CD4-positive, alpha-beta T cell treated with Interleukin-15 for 1 hour (primary cell): ENCODE results near the gene TVP23C.
"Not testable (repeated sequence)": the region's sequence is repeated elsewhere in the genome, so short reads cannot be mapped to it uniquely, and the experiment has no call there.

ENCODE experiments used
- DNase-seq: peaks from one replicate; pipeline ENCODE4 v3.0.0-alpha.2; 2020

TVP23C gene

GRCh38 chr17:15563375-15563857 lies at the start of gene TVP23C:
Gene TVP23C (minus strand): TSS chr17:15563483. CDS start chr17:15563448, 35 bp downstream.
- DNase-seq, result peak; percentile 82

- not testable (repeated sequence) for DNase-seq
These were observed 29.7 kb upstream of the TVP23C start for GRCh38 chr17:15592960-15593359.

DNA sequence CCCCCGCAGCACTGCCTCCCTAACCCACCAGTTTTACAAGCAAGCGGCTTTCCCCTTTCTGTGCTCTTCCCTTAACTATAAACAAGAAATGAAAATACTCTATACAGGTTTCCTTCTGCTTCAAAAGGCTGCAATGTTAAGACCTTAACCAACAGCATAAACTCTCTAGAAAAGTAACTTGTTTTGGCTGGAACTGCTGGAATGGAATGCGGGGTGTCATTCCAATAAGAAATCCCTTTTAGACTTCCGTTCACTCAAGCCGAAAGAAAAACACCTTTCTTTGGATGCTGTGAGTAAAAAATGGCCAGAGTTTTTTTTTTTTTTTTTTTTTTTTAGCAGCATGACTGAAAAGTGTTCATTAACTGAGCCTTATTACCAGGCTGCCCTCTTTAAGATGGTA lies 28.7 kb upstream of the TVP23C start:
- not testable (repeated sequence) for DNase-seq

DNA sequence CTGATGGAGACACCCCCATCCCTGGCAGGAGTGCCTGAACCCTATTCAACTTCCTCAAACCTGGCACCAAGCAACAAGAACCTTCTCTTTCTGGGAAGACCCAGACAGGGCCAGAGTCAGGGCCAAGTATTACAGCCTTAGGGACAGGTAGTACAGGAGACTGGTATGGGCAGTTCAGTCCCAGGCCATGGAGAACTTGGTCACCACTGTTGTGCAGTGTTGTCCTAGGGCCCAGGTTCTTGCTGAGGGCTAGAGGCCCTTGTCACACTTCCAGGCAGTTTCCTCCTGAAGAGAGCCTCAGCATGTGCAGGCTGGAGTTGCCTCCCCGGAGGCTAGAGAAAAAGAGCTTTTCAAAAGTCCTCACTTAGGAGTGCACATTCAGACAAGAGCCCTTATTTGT lies 27.6 kb upstream of the TVP23C start:
- not testable (repeated sequence) for DNase-seq

GRCh38 chr17:15589544-15590536 lies 26.6 kb upstream of the TVP23C start:
- not testable (repeated sequence) for DNase-seq

DNA sequence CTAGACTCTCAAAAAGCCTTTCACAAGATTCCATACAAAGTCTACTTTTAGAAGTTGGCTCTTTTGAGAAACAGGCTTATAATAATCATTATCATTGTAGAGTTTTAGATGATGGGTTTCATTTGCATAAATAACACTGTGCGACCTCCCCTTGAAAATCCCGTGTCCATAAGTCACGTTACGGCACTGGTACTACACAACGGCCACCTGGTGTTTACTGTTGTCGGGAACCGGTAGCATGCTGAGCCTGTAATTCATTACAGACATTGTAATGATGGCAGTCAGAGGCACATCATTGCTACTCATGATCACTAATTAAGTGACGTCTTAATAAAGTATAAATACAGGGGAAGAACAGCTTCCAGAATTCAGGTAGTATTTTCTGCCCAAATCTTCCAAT lies 24.7 kb upstream of the TVP23C start:
- not testable (repeated sequence) for DNase-seq

GRCh38 chr17:15583313-15583712 lies 20.0 kb upstream of the TVP23C start:
- DNase-seq, result not testable (repeated sequence)

DNA sequence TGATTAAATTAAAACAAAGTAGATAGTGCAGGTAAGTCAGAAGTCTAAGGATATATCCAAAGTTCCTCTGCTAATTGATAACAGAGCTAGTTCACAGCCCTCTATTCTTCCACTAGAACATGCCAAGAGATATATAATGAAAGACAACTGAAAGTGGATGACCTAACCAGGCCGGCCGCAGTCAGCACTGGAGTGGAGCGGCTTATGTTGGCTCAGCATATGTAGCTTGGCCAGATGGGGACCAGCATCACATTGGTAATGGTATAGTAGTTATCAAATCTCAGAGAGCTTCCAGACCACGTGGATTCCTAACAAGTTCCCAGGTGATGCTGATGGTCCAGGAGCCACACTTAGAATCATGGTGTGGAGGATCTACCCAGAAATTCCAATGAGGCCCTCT lies 18.2 kb upstream of the TVP23C start:
- not testable (repeated sequence) for DNase-seq

DNA sequence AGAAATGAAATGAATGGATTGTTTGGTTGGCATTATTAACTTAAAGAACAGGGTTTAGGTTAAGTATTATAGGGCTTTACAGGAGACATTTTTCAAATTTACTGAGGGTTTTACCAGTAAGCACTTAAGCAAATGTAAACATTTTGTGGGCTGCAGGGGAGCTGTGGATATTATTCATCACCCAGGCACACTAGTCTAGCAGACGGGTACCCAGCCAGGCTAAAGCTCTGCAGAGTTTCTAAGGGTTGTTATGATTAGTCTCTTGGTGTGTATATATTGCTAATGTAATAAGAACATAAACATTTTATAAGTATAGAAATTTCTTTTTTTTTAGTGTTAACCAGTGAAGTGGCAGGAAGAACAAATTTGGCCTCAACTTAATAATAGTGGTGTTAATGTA lies 13.6 kb upstream of the TVP23C start:
- not testable (repeated sequence) for DNase-seq

DNA sequence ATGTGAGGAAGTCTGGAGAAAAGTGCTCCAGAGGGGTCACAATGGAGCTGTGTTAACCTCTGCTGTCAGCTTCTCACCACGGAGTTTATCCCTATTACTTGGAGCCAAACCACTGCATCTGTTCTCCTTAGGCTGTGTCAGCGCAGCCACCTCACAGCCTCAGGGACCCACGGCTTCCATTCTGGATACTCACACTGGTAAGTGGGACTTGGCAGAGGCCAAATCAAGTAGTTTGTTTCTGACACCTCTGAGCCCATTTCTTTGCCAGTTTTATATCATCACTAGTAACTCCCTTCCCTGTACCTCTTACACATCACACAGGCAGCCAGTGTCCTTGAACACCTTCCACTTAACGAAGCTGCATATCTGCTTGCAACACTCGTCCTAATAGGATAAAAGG lies 11.4 kb upstream of the TVP23C start:
- not testable (repeated sequence) for DNase-seq

DNA sequence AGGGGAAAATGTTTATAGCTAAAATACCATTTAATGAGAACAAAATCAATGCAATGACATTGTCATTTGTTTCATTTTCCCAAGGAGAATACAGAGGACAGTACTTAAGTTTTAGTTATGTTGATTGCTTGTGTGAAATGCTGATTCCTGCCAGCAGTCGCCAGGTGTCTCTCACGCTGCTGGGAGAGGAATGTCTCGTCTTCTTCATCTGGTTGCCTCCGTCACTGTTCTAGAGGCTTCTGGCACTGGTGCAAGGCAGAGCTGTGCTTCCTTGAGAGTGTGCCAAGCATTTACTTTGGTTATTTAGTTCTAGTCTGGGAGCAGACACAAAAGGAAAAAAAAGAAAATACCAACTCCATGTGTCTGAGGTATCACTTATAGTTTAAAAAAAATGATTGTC lies 10.6 kb upstream of the TVP23C start:
- not testable (repeated sequence) for DNase-seq

GRCh38 chr17:15562613-15563374 lies 489 bp downstream of the TVP23C start:
- DNase-seq, result not testable (repeated sequence)

GRCh38 chr17:15561439-15561838 lies 1.8 kb downstream of the TVP23C start:
- DNase-seq, result not testable (repeated sequence)

- not testable (repeated sequence) for DNase-seq
These were observed 4.7 kb downstream of the TVP23C start for GRCh38 chr17:15558403-15559105.

GRCh38 chr17:15557334-15557832 lies 5.9 kb downstream of the TVP23C start:
- not testable (repeated sequence) for DNase-seq

DNA sequence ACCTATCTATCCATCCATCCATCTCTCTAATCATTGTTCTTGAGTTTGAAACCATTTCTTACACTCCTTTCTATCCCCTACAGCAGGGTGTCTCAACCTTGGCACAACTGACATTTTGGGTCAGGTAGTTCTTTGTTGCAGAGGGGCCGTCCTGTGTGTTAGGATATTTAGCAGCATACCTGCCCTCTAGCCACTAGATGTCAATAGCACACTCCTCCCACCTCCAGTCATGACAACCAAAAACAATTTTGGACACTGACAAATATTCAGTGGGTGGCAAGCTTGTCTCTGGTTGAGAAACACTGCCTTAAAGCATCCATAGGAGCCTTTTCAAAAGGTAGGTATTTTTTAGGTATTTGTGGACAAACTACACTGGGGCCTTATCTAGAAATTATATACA lies 10.4 kb downstream of the TVP23C start:
- DNase-seq, result not testable (repeated sequence)

DNA sequence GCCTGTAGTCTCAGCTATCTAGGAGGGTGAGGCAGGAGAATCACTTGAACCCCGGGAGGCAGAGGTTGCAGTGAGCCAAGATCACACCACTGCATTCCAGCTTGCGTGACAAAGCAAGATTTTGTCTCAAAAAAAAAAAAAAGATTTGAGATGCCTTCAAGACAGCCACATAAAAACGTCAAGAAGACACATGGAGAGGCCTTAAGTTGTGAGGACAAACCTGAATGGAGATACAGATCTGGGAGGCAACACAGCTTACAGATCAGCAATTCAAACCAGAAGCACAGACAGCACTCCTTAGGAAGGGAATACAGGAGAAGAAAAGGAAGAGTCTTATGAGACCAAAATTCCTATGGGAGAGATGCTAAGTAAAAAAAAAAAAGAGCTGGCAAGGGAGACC lies 13.7 kb downstream of the TVP23C start:
- not testable (repeated sequence) for DNase-seq

- DNase-seq, result not testable (repeated sequence)
These were observed 16.7 kb downstream of the TVP23C start for GRCh38 chr17:15546604-15547003.

DNA sequence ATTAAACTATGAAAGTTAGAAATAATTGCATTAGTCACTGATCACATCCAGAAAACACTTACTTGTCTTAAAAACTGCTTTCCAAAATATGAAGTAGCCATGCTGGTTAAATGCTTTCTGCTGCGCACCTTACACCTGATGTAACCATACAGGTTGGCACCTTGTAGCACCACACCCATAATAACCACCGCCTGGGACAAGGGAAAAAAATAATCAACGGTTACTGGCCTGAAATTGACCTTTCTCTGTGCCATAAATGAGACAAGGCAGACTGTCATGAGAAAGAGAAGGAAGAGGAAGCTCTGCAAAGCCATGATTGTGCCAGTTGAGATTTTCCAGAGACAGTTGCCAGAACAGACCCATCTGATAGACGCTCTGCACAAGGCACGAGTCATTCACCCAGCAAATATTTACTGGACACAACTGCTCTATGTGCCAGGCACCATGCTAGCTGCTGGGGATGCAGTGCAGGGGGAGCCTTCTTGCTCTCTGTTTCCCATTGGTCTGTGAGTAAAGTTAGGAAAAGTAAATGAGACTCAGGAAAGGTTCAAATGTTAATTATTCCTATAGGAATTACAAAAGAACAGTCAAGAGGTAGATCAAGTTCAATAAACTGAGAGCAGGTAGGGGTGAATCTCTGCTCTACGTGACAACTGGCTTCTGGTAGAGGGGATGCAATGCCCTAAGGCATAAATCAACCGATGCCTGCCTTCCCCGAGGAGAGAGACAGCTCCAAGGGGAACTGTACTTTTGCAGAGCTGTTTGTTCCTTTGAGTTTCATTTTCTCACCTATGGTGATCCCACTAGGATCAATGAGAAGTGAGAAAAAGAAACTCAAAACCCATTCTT lies 22.7 kb downstream of the TVP23C start:
- DNase-seq, result not testable (repeated sequence)

- not testable (repeated sequence) for DNase-seq
These were observed 30.2 kb downstream of the TVP23C start for GRCh38 chr17:15533122-15533521.
